HG03095 (cell line): Measurements from ENCODE around the gene GPN2.

Experiments
- ATAC-seq: cut with Tn5 transposase; IDR thresholded peaks from one replicate; pipeline ENCODE4 v1.9.1; 2021; ENCODE audit warnings: moderate library complexity; ENCODE audit not compliant: unreplicated experiment

GPN2 gene

DNA sequence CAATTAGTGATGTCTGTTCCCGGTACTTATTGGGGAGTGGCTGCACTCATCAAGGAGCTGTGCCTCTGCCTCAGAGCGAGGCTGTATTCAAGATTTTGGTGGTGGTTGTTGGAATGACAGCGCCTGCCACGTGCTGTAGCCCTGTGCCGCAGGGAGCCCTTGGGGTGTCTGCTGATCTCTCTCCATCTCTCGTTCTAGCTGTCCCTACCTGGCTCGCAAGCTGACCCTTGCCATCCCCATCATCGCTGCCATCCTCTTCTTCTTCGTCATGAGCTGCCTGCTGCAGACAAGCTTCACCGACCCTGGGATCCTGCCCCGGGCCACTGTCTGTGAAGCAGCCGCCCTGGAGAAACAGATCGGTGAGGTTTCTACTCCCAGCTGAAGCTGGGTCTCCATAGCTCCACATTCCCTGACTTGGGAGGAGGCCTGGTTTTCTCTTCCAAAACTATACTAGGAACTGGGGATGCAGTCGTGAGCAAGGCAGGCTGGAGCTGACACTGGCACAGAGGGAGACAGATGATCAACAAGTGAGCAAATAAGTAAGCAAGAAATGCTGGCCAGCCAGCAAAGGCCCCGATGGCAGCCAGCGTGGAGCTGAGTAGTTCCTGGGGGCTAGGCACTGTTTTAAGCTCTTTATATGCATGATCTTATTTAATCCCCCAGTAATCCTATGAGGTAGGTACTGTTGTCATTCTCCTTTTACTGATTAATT lies 57.7 kb downstream of the GPN2 start:
- ATAC-seq = no peak

DNA sequence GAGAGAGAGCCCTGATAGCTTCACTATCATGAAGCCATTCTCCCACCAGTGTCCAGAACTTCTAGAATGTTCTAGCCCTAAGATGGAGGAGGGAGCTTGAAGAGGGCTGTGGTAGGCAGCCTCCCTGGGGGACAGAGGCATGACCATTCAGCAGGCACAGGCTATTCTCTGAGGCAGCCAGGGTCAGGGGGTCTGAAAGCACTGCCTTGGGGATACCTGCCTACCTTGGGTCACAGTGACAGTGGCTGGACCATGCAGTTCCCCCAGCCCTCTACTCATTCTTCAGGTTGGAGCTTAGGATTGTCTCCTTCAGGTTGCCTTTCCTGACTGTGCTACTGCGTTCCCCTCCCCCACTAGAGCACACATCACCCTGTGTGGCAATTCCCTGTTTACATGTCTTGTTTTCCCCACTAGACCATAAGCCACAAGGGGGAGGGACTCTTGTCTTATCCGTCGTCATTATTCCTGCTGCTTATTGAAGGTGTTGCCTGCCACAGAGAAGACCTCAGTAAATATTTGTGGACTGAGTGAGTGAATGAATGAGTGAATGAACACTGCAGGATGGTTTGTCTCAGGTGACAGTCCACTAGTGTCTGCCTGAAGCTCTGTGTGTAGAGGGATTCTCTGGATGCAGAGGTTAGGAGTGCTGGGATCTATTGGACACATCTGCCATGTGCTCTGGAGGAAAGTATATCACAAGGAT lies 58.4 kb downstream of the GPN2 start:
- ATAC-seq = no peak

DNA sequence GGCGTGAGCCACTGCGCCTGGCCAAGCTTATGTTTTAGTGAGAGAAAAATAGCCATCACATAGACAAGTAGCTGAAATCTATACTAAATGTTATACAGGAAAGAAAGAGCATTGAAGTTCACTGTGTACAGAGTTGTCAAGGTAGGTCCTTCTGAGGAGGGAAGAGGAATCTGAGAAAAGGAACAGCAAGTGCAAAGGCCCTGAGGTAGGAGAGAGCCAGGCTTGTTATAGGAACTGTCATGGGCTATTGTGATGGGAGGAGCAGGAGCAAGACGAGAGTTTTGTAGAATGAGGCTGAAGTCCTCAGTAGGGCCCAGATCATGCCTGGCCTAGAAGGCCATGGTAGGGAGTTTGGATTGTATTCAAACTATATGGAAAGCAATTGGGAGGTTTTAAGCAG lies 59.0 kb downstream of the GPN2 start:
- no peak for ATAC-seq

DNA sequence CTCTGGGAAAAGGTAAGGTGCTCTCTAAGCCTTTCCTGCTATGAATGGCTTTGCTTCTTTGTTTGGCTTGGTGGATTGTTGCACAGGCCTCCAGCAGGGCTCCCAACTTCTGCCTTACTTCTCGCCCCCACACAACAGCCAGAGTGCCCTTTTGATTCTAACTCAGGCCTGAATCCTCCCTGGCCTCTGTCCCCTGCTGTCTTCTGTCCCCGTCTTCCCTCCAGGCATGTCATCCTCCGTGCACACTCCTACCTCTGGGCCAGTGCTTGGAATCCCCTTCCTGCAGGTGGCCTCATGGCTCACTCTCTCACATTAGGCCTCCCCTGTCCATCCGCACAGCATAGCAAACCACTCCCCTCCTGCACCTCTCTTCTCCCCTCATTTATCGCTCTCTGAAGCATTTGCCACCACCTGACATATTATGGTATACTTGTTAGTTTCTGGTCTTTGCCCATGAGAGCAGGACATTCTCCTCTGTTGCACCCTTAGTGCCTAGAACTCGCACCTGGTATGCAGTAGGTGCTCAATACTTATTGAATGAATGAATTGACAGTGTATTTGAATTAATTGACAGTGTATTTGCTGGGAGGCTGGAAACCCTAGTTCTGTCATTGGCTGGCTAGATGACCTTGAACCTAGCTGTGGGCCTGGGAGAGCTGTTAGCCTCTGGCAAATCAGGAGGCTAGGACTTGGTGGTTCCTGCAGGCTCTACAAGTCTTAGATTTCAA lies 60.7 kb downstream of the GPN2 start:
- no peak for ATAC-seq

DNA sequence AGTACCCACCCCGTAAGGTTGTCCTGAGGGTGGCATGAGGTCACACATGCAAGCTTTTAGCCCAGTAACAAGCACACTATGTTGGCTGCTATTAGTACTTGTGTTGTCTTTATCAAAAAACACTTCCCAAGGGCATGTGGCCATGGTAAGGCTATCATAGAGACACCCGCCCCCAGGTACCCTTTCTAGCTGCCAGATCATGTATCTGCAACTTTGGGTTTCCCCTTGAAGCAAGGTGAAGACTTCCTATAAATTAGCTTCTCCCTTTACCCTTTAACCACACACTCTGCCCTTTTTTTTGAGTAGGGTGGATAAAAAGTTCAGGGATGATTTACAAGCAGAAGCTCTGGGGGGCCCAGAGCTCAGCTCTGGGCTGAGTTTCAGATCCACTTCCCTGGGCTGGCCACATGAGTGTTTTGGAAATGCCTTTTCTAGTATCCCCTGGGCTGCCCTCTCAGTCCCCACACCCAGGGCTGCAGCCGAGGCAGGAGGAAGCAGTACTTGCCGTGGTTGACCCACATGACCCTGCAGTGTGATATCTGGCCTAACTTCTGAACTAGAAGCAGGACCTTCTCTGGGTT lies 61.6 kb downstream of the GPN2 start:
- ATAC-seq = no peak

DNA sequence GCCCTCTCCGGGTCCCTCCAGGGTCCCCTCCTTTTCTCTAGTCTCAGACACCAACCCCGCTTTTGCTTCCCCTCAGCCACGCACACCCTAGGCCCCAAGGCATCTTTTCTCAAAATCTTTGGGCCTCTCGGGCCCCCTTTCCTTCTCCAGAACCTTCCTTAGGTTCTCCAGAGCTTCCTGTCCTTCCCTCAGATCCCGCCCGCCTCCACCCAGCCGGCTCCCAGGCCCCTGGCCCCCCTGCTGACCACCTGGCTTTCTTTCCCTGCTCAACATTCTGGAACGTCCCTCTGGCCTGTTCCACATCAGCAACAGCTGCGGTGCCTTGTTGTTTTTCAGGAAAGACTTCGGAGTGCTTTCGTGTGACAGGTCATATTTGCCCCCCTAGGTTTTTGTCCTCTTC lies 62.4 kb downstream of the GPN2 start:
- no peak for ATAC-seq

DNA sequence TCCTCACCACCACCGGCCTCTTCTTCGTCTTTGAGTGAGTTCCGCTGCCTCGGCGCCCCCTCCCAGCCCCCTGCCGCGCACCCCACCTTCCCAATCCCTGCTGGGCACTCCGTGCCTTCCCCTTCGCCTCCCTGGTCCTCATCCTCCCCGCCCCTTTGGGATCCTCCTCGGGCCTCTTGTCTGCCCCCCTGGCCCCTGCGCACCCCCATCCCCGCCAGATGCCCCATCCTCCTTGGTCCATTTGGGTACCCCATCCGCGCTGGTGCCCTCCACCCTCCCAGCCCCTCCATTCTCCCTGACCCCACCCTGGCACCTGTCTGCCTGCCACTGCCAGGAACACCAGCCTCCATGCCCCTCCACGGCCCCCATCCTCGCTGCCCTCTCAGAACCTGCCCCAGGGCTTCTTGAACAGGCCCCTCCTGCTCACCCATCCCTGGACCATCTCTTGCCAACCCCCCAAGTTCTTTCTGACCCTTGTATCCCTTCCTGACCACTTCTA lies 62.9 kb downstream of the GPN2 start:
- no peak for ATAC-seq

DNA sequence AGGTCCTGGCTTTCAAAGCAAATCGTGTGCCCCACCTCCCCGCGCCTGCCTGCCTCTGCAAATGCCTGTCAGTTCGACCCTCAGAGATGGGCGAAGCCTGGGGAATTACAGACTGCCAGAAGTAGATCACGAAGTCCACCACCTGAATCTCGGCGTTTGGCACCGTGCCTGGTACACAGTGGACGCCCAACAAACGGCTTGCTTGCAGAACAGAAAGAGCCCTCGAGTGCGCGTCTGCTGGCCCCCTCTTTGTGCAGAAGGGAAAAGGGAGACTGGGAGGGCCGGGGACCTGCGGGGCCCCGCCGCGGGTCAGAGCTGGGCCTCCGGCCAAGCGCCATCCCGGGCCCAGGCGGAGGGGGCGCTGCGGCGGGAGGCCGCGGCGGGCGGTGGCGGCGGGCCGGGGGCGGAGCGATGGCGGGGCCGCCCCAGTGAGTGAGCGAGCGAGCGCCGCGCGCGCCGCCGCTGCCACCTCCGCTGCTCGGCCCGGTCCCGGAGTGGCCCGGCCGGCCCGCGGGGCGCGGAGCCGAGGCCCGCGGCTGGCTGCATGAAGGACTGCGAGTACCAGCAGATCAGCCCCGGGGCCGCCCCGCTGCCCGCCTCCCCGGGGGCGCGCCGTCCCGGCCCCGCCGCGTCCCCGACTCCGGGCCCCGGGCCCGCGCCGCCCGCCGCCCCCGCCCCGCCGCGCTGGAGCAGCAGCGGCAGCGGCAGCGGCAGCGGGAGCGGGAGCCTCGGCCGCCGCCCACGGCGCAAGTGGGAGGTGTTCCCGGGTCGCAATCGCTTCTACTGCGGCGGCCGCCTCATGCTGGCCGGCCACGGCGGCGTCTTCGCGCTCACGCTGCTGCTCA lies 63.6 kb downstream of the GPN2 start, which contains the start of gene ZDHHC18:
ZDHHC18 (plus strand) TSS at position 428 of the 845 bp plus-strand sequence; CDS start at position 545, 117 bp downstream.
- peak; percentile 57 for ATAC-seq
